ENCODE results near the gene NINJ2.

Gene NINJ2

DNA sequence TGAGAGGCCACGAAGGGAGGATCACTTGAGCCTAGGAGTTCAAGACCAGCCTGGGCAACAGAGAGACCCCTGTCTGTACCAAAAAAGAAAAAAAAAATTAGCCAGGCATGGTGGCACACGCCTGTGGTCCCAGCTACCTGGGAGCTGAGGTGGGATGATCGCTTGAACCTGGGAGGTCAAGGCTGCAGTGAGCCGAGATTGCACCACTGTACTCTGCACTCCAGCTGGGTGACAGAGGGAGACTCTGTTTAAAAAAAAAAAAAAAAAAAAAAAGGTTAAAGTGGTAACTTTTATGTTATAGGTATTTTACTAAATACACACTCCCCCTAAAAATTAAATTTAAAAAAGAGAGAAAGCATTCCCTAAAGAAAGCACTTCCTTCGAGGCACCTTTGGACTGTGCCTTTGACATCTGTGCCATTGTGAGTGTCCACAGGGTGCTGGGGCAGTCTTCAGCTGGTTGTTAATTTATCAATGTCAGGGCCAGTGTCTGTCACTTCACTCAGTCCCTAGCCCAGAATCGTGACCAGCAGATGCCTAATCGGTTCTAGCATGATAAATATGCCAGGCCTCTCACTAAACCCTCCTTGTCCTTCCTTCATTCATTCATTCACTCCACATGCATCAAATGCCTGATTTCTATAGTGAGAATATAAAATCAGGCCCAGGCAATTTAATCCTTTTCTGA lies 140.4 kb downstream of the NINJ2 start:
- no peak for DNase-seq

DNA sequence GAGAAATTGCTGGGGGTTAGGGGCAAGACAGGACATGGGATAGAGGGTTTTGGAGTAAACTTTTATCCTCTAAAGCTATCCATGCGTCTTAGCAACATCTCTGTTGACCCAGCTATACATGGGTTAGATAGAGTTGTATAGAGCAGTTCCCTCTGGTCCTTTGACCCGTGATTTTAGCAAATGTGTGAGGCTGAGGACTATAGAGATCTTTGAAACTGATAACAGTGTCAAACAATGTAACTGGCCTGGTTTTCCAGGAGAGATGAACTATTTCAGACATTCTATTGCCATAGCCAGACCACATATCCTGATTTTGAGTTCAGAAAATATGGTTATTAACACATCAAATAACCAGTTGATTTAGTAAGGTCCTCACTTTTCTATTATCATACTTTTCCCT lies 143.1 kb downstream of the NINJ2 start:
- DNase-seq, result no peak

DNA sequence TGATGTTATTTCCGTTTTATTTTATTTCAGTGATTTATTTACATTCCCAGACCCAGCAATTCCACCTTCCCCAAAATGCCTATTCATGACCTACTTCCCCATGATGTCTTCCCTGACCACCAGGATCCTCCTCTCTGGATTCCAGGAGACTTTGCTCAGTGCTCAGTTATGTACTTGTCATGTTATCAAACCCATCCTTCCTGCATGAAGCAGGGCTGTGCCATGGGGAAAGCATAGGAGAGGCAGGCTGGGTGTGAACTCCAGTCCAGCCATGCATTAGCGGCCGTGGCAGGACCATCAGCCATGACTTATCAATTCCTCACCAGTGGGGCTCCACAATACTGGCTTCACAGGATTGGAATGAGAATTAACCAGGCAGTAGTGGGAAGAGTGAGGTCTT lies 145.7 kb downstream of the NINJ2 start:
- DNase-seq, result no peak

Measured in NCI-H526 (cell line).